SH-SY5Y (cell line): ENCODE results near the gene THRB.

ENCODE experiments used
- GATA2 ChIP-seq: IDR thresholded peaks from 2 replicates; pipeline ENCODE4 v1.6.1; 2011; ENCODE audit warnings: mild to moderate bottlenecking, low read depth, low read length
- GATA3 ChIP-seq: IDR thresholded peaks from 2 replicates; pipeline ENCODE4 v1.6.1; 2011; ENCODE audit warnings: low read depth, mild to moderate bottlenecking, low read length, moderate library complexity

GRCh38 chr3:24296441-24297205 is 198.0 kb downstream of the THRB start:
- TF ChIP-seq GATA2: no peak
- no peak for TF ChIP-seq GATA3
